ENCODE data around the gene COX19.

DNA sequence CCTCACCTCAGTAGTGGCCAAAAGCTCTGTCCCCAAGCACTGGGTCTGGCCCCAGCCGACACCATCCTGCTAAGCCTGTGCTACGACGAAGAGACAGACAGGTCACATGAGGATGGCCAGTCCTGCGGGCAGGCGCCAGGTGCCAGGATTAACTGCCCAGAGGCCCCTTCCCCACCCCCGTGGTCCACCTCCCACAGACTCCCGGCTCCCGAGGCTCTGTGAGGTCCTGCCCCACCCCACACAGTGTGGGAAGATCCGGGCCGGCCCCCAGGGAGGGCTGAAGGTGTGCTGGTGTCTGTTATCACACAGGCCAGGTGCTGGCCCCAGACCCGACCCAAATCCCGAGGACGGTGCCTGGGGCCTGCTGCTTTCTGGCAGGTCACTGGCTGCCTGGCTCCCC is 34.9 kb upstream of the COX19 start:
- TF ChIP-seq CTCF (IDR thresholded peaks at IDR 0.05 in 8 of 11, conservative IDR thresholded peaks at IDR 0.05 in 3 of 11) (no peak), POLR2A (IDR thresholded peaks at IDR 0.05) (no peak), POLR2AphosphoS5 (IDR thresholded peaks at IDR 0.05) (no peak)

Data from spleen (tissue), 7 donors.